ENCODE measurements around the gene RASSF10.
"Not testable (repeated sequence)": the region's sequence is repeated elsewhere in the genome, so short reads cannot be mapped to it uniquely, and the experiment has no call there.

Gene RASSF10

GRCh38 chr11:13040969-13041561, 31.9 kb downstream of the RASSF10 start:
- Histone ChIP-seq H3K4me2 (ENCODE audit: low read length) (no peak overlapping the region), H3K79me2 (ENCODE audit: low read length) (no peaks in the 10 kb centered on the region), H3K36me3 (replicated peaks; ENCODE audit: low read depth, low read length) (no peaks in the 10 kb centered on the region), H3K27me3 (ENCODE audit: low read depth, low read length) (peaks cover 68% of the 10 kb centered on the region), H2AFZ (ENCODE audit: low read depth, low read length) (no peak overlapping the region), H3K27ac (ENCODE audit: low read length) (no peak overlapping the region), H3K4me1 (ENCODE audit: low read length) (peaks cover 11% of the 10 kb centered on the region), H3K4me3 (ENCODE audit: low read length) (no peak overlapping the region), H3K9me3 (ENCODE audit: insufficient read depth, low read length) (no peaks in the 10 kb centered on the region), H3K9ac (ENCODE audit: low read length) (no peak overlapping the region), H4K20me1 (ENCODE audit: insufficient read depth, low read length) (no peaks in the 10 kb centered on the region)
- TF ChIP-seq EZH2phosphoT487 (IDR thresholded peaks at IDR 0.05; ENCODE audit: low read depth), result no peak
- TF ChIP-seq CTCF (IDR thresholded peaks at IDR 0.05; ENCODE audit: low read depth, low read length), result no peak

GRCh38 chr11:13042873-13043342, 33.8 kb downstream of the RASSF10 start:
- Histone ChIP-seq H3K79me2 (ENCODE audit: low read length) (no peaks in the 10 kb centered on the region), H3K4me1 (ENCODE audit: low read length) (peaks cover 13% of the 10 kb centered on the region), H3K27ac (ENCODE audit: low read length) (no peak overlapping the region), H2AFZ (ENCODE audit: low read depth, low read length) (no peak overlapping the region), H3K4me3 (ENCODE audit: low read length) (no peak overlapping the region), H3K9me3 (ENCODE audit: insufficient read depth, low read length) (no peaks in the 10 kb centered on the region), H3K36me3 (replicated peaks; ENCODE audit: low read depth, low read length) (no peaks in the 10 kb centered on the region), H3K9ac (ENCODE audit: low read length) (no peak overlapping the region), H3K4me2 (ENCODE audit: low read length) (no peak overlapping the region), H3K27me3 (ENCODE audit: low read depth, low read length) (peaks cover 52% of the 10 kb centered on the region), H4K20me1 (ENCODE audit: insufficient read depth, low read length) (no peaks in the 10 kb centered on the region)
- TF ChIP-seq CTCF (IDR thresholded peaks at IDR 0.05; ENCODE audit: low read depth, low read length), result no peak
- no peak for TF ChIP-seq EZH2phosphoT487 (IDR thresholded peaks at IDR 0.05; ENCODE audit: low read depth)

GRCh38 chr11:13043912-13044628, 35.0 kb downstream of the RASSF10 start:
- Histone ChIP-seq H3K79me2 (ENCODE audit: low read length) (no peaks in the 10 kb centered on the region), H3K36me3 (replicated peaks; ENCODE audit: low read depth, low read length) (no peaks in the 10 kb centered on the region), H3K9me3 (ENCODE audit: insufficient read depth, low read length) (no peaks in the 10 kb centered on the region), H3K4me2 (ENCODE audit: low read length) (no peak overlapping the region), H2AFZ (ENCODE audit: low read depth, low read length) (no peak overlapping the region), H4K20me1 (ENCODE audit: insufficient read depth, low read length) (no peaks in the 10 kb centered on the region), H3K9ac (ENCODE audit: low read length) (no peak overlapping the region), H3K4me1 (ENCODE audit: low read length) (peaks cover 4% of the 10 kb centered on the region; the same call in 1 of the 2 replicates), H3K27ac (ENCODE audit: low read length) (no peak overlapping the region), H3K4me3 (ENCODE audit: low read length) (no peak overlapping the region), H3K27me3 (ENCODE audit: low read depth, low read length) (peaks cover 44% of the 10 kb centered on the region)
- TF ChIP-seq EZH2phosphoT487 (IDR thresholded peaks at IDR 0.05; ENCODE audit: low read depth) (no peak), CTCF (IDR thresholded peaks at IDR 0.05; ENCODE audit: low read depth, low read length) (no peak)

- H2AFZ ChIP-seq (ENCODE audit: low read depth, low read length); H3K27ac ChIP-seq (ENCODE audit: low read length); H3K9ac ChIP-seq (ENCODE audit: low read length); H3K36me3 ChIP-seq (replicated peaks; ENCODE audit: low read depth, low read length); H4K20me1 ChIP-seq (ENCODE audit: insufficient read depth, low read length); H3K4me3 ChIP-seq (ENCODE audit: low read length); H3K4me1 ChIP-seq (ENCODE audit: low read length); H3K9me3 ChIP-seq (ENCODE audit: insufficient read depth, low read length); H3K79me2 ChIP-seq (ENCODE audit: low read length); H3K4me2 ChIP-seq (ENCODE audit: low read length): not testable (repeated sequence)
- H3K27me3 ChIP-seq (ENCODE audit: low read depth, low read length), result peaks cover 42% of the 10 kb centered on the region
These were observed 36.0 kb downstream of the RASSF10 start for GRCh38 chr11:13045089-13045488.
